ENCODE results near the gene UTY. TPM values are rescaled to one million over a fixed set of nuclear protein-coding genes. Genes with fewer than 3 reads are reported as not detected.

UTY gene
- total and polyA plus RNA-seq, 2 of the 13 experiments (the other 11 are each of a cell fraction or from before 2014, with no cell fraction given) = not detected

- no peak for TF ChIP-seq HMGXB4 (CRISPR knock-in tag; IDR thresholded peaks at IDR 0.05; ENCODE audit: borderline replicate concordance in 1 of 2, low read depth in 1 of 2)
Observed at GRCh38 chrY:13478126-13478785, 1.6 kb downstream of the UTY start (continued).

GRCh38 chrY:13474997-13475396 is 4.8 kb downstream of the UTY start:
- Histone ChIP-seq H3K4me2 (ENCODE audit: low read depth, low read length) (no peak overlapping the region), H3K27me3 (ENCODE audit: control insufficient read depth in 1 of 2, insufficient read depth in 2 of 2, low read length in 2 of 2) (no peaks in the 10 kb centered on the region), H3K4me1 (ENCODE audit: insufficient read depth, low read length) (no peaks in the 10 kb centered on the region), H3K9ac (ENCODE audit: insufficient read depth, low read depth, low read length) (no peak overlapping the region), H3K27ac (ENCODE audit: extremely low read length, insufficient read depth, low read length) (no peak overlapping the region), H2AFZ (ENCODE audit: low read length) (no peak overlapping the region), H3K9me3 (ENCODE audit: low read length) (no peaks in the 10 kb centered on the region; the same call in 1 of the 2 replicates), H4K20me1 (ENCODE audit: insufficient read depth, low read length) (no peaks in the 10 kb centered on the region), H3K36me3 (replicated peaks in 1 of 2; ENCODE audit: control insufficient read depth in 1 of 2, insufficient read depth in 2 of 2, low read length in 2 of 2) (no peaks in the 10 kb centered on the region), H3K4me3 (replicated peaks in 1 of 3; ENCODE audit: insufficient read depth in 1 of 3, low read depth in 2 of 3, low read length in 3 of 3) (no peak overlapping the region), H3K79me2 (ENCODE audit: insufficient read depth, low read length) (no peaks in the 10 kb centered on the region)
- DNase-seq (ENCODE audit: low spot score) (no peak), ATAC-seq (no peak), FAIRE-seq (no peak)
- 4% methylated on average over 2 of the region's 2 CpGs for WGBS (ENCODE audit: low lambda C conversion rate)
- intact Hi-C loops (cut with micrococcal nuclease; ENCODE audit: unreplicated experiment) = no loop called here
- CTCF ChIA-PET (ENCODE audit: low intra/inter-chr PET ratio, low total read pairs) = no interaction called here
- in situ Hi-C loops (cut with HindIII; ENCODE audit: extremely low pct_ligation_motif_present, low pct_unique_long_range_greater_than_20kb) = no loop called here
- no TSS peak for BruUV-seq (replicated peaks)
- no peak for TF ChIP-seq ZNF850 (CRISPR knock-in tag; conservative IDR thresholded peaks at IDR 0.05)
- no peak for TF ChIP-seq DMTF1 (CRISPR knock-in tag; IDR thresholded peaks at IDR 0.05)
- no peak for TF ChIP-seq ZNF773 (CRISPR knock-in tag; IDR thresholded peaks at IDR 0.05; ENCODE audit: borderline replicate concordance)
- TF ChIP-seq RBM22 (optimal IDR thresholded peaks at IDR 0.05; ENCODE audit: low read length) = no peak
- no peak for TF ChIP-seq FOXM1 (CRISPR knock-in tag; IDR thresholded peaks at IDR 0.05)
- no peak for TF ChIP-seq ZUFSP (CRISPR knock-in tag; IDR thresholded peaks at IDR 0.05; ENCODE audit: borderline replicate concordance)
- TF ChIP-seq ZFP37 (CRISPR knock-in tag; IDR thresholded peaks at IDR 0.05; ENCODE audit: borderline replicate concordance) = no peak
- no peak for TF ChIP-seq NR3C1 (CRISPR knock-in tag; IDR thresholded peaks at IDR 0.05)
- no peak for TF ChIP-seq HNRNPL (IDR thresholded peaks at IDR 0.05; ENCODE audit: low read depth, low read length)
- no peak for TF ChIP-seq KLF11 (CRISPR knock-in tag; IDR thresholded peaks at IDR 0.05)
- no peak for TF ChIP-seq MEIS1 (CRISPR knock-in tag; IDR thresholded peaks at IDR 0.05; ENCODE audit: borderline replicate concordance)
- TF ChIP-seq HOMEZ (CRISPR knock-in tag; IDR thresholded peaks at IDR 0.05; ENCODE audit: low read depth) = no peak
- no peak for TF ChIP-seq MED13 (CRISPR knock-in tag; IDR thresholded peaks at IDR 0.05)
- TF ChIP-seq SOX5 (CRISPR knock-in tag; IDR thresholded peaks at IDR 0.05; ENCODE audit: borderline replicate concordance) = no peak
- POLR2A ChIA-PET = no interaction called here

Measured in HepG2 (cell line).